ENCODE data around the gene ZNF532. TPM values are rescaled to one million over a fixed set of nuclear protein-coding genes. Genes with fewer than 3 reads are reported as not detected.

The ZNF532 gene
- polyA plus RNA-seq, 1 experiment = 75.3 TPM

GRCh38 chr18:58905777-58906428 is 41.2 kb downstream of the ZNF532 start:
- no peak for DNase-seq (ENCODE audit: low read depth)
- no peak for TF ChIP-seq CTCF (IDR thresholded peaks at IDR 0.05; ENCODE audit: insufficient read depth, low read depth, low read length)
- Histone ChIP-seq H3K27me3 (ENCODE audit: control insufficient read depth, insufficient read depth, low read length) (no peaks in the 10 kb centered on the region), H3K36me3 (ENCODE audit: control insufficient read depth, insufficient read depth, low read length) (peaks cover 6% of the 10 kb centered on the region), H3K4me3 (ENCODE audit: low read depth, low read length) (no peak overlapping the region)
- ChIA-PET POLR2A (no interaction called here), CTCF (no interaction called here)

GRCh38 chr18:58908006-58908405 is 43.3 kb downstream of the ZNF532 start:
- no peaks in the 10 kb centered on the region for H3K27me3 ChIP-seq (ENCODE audit: control insufficient read depth, insufficient read depth, low read length)
- no peaks in the 10 kb centered on the region; the same call in 1 of the 2 replicates for H3K36me3 ChIP-seq (ENCODE audit: control insufficient read depth, insufficient read depth, low read length)
- TF ChIP-seq CTCF (IDR thresholded peaks at IDR 0.05; ENCODE audit: insufficient read depth, low read depth, low read length) = no peak
- DNase-seq (ENCODE audit: low read depth) = no peak
- no peak overlapping the region for H3K4me3 ChIP-seq (ENCODE audit: low read depth, low read length)
- CTCF ChIA-PET = interaction anchor here (1.3 kb wide), 1 partner anchor 26 kb away, joined by 3 read pairs; no protein-coding TSS in a partner anchor
- POLR2A ChIA-PET = interaction anchor here (0.6 kb wide), 1 partner anchor 29 kb away, joined by 4 read pairs; no protein-coding TSS in a partner anchor

GRCh38 chr18:58909521-58909920 is 44.8 kb downstream of the ZNF532 start:
- Histone ChIP-seq H3K36me3 (ENCODE audit: control insufficient read depth, insufficient read depth, low read length) (no peaks in the 10 kb centered on the region; the same call in 1 of the 2 replicates), H3K27me3 (ENCODE audit: control insufficient read depth, insufficient read depth, low read length) (no peaks in the 10 kb centered on the region), H3K4me3 (ENCODE audit: low read depth, low read length) (no peak overlapping the region)
- ChIA-PET CTCF (no interaction called here), POLR2A (no interaction called here)
- TF ChIP-seq CTCF (IDR thresholded peaks at IDR 0.05; ENCODE audit: insufficient read depth, low read depth, low read length) = no peak
- DNase-seq (ENCODE audit: low read depth) = no peak

GRCh38 chr18:58911241-58911640 is 46.6 kb downstream of the ZNF532 start:
- Histone ChIP-seq H3K4me3 (ENCODE audit: low read depth, low read length) (no peak overlapping the region), H3K36me3 (ENCODE audit: control insufficient read depth, insufficient read depth, low read length) (no peaks in the 10 kb centered on the region; the same call in 1 of the 2 replicates), H3K27me3 (ENCODE audit: control insufficient read depth, insufficient read depth, low read length) (no peaks in the 10 kb centered on the region)
- POLR2A ChIA-PET = no interaction called here
- DNase-seq (ENCODE audit: low read depth) = no peak
- no peak for TF ChIP-seq CTCF (IDR thresholded peaks at IDR 0.05; ENCODE audit: insufficient read depth, low read depth, low read length)
- CTCF ChIA-PET = interaction anchor here (1.2 to 1.5 kb wide), 2 partner anchors 49 to 145 kb away, joined by 3 to 4 read pairs; no protein-coding TSS in a partner anchor

GRCh38 chr18:58911766-58912165 is 47.1 kb downstream of the ZNF532 start:
- no peak for DNase-seq (ENCODE audit: low read depth)

More at GRCh38 chr18:58911766-58912165, 47.1 kb downstream of the ZNF532 start:
- ChIA-PET CTCF (interaction anchor here (1.2 to 1.8 kb wide), 4 partner anchors 10 to 157 kb away, joined by 3 to 5 read pairs (median 4); no protein-coding TSS in a partner anchor), POLR2A (no interaction called here)
- H3K4me3 ChIP-seq (ENCODE audit: low read depth, low read length) = no peak overlapping the region
- H3K36me3 ChIP-seq (ENCODE audit: control insufficient read depth, insufficient read depth, low read length) = no peaks in the 10 kb centered on the region; the same call in 1 of the 2 replicates
- no peaks in the 10 kb centered on the region for H3K27me3 ChIP-seq (ENCODE audit: control insufficient read depth, insufficient read depth, low read length)
- TF ChIP-seq CTCF (IDR thresholded peaks at IDR 0.05; ENCODE audit: insufficient read depth, low read depth, low read length) = no peak
